Measurements from ENCODE around the gene SDK2.

The SDK2 gene

DNA sequence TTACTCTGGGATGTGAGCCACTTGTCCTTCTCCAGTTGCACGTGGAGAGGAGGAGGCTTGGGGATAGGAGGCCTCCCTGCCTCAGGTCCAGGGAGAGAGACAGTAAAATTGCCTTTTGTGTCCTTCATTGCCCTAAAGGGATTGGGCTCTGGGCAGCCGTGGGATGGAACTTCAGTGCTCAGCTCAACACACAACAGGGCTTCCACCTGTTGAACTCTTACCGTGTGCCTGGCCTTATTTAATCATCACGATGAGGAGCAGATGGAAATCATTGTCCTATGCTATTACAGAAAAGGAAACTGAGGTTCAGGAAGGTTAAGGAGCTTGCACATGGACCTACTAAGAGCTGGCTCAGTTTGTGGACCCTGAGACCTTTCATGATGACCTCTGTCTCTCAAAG lies 240.0 kb downstream of the SDK2 start:
- CTCF ChIA-PET = no interaction called here
- POLR2A ChIA-PET = no interaction called here
- no peak for TF ChIP-seq ARNT (IDR thresholded peaks at IDR 0.05)
- no peak for TF ChIP-seq L3MBTL2 (conservative IDR thresholded peaks at IDR 0.05)
- no peak for TF ChIP-seq FOXM1 (IDR thresholded peaks at IDR 0.05; ENCODE audit: borderline replicate concordance)
- TF ChIP-seq SP1 (IDR thresholded peaks at IDR 0.05) = no peak
- TF ChIP-seq SUZ12 (IDR thresholded peaks at IDR 0.05) = no peak
- TF ChIP-seq TARDBP (IDR thresholded peaks at IDR 0.05) = no peak
- no peak for TF ChIP-seq FOXK2 (IDR thresholded peaks at IDR 0.05)
- TF ChIP-seq LEF1 (IDR thresholded peaks at IDR 0.05; ENCODE audit: borderline replicate concordance) = no peak
- TF ChIP-seq FOXA1 (IDR thresholded peaks at IDR 0.05) = no peak
- TF ChIP-seq CTBP1 (IDR thresholded peaks at IDR 0.05; ENCODE audit: borderline replicate concordance) = no peak
- TF ChIP-seq HDGF (IDR thresholded peaks at IDR 0.05; ENCODE audit: borderline replicate concordance) = no peak
- no peak for TF ChIP-seq BHLHE40 (IDR thresholded peaks at IDR 0.05; ENCODE audit: borderline replicate concordance)
- no peak for TF ChIP-seq ELF4 (IDR thresholded peaks at IDR 0.05)
- no peak for TF ChIP-seq PKNOX1 (IDR thresholded peaks at IDR 0.05)
- TF ChIP-seq NFRKB (IDR thresholded peaks at IDR 0.05) = no peak
- no peak for TF ChIP-seq ZNF384 (IDR thresholded peaks at IDR 0.05)
- DNase-seq (ENCODE audit: extremely low spot score) = no peak

GRCh38 chr17:73402466-73402865 lies 241.8 kb downstream of the SDK2 start:
- ChIA-PET CTCF (no interaction called here), POLR2A (no interaction called here)
- no peak for DNase-seq (ENCODE audit: extremely low spot score)
- TF ChIP-seq ARNT (IDR thresholded peaks at IDR 0.05) = no peak
- TF ChIP-seq L3MBTL2 (conservative IDR thresholded peaks at IDR 0.05) = no peak
- no peak for TF ChIP-seq FOXK2 (IDR thresholded peaks at IDR 0.05)
- no peak for TF ChIP-seq CTBP1 (IDR thresholded peaks at IDR 0.05; ENCODE audit: borderline replicate concordance)
- no peak for TF ChIP-seq SP1 (IDR thresholded peaks at IDR 0.05)
- TF ChIP-seq LEF1 (IDR thresholded peaks at IDR 0.05; ENCODE audit: borderline replicate concordance) = no peak
- TF ChIP-seq TARDBP (IDR thresholded peaks at IDR 0.05) = no peak
- no peak for TF ChIP-seq SUZ12 (IDR thresholded peaks at IDR 0.05)
- no peak for TF ChIP-seq HDGF (IDR thresholded peaks at IDR 0.05; ENCODE audit: borderline replicate concordance)
- no peak for TF ChIP-seq ZNF384 (IDR thresholded peaks at IDR 0.05)
- no peak for TF ChIP-seq FOXM1 (IDR thresholded peaks at IDR 0.05; ENCODE audit: borderline replicate concordance)
- TF ChIP-seq BHLHE40 (IDR thresholded peaks at IDR 0.05; ENCODE audit: borderline replicate concordance) = no peak
- no peak for TF ChIP-seq FOXA1 (IDR thresholded peaks at IDR 0.05)
- no peak for TF ChIP-seq ELF4 (IDR thresholded peaks at IDR 0.05)

- ChIA-PET POLR2A (no interaction called here), CTCF (no interaction called here)
- no peak for TF ChIP-seq BHLHE40 (IDR thresholded peaks at IDR 0.05; ENCODE audit: borderline replicate concordance)
- no peak for TF ChIP-seq PKNOX1 (IDR thresholded peaks at IDR 0.05)
- no peak for TF ChIP-seq FOXK2 (IDR thresholded peaks at IDR 0.05)
- TF ChIP-seq FOXM1 (IDR thresholded peaks at IDR 0.05; ENCODE audit: borderline replicate concordance) = no peak
- no peak for TF ChIP-seq ELF4 (IDR thresholded peaks at IDR 0.05)
- TF ChIP-seq CTBP1 (IDR thresholded peaks at IDR 0.05; ENCODE audit: borderline replicate concordance) = no peak
- no peak for TF ChIP-seq FOXA1 (IDR thresholded peaks at IDR 0.05)
- TF ChIP-seq TARDBP (IDR thresholded peaks at IDR 0.05) = no peak
- no peak for TF ChIP-seq ZNF384 (IDR thresholded peaks at IDR 0.05)
- TF ChIP-seq LEF1 (IDR thresholded peaks at IDR 0.05; ENCODE audit: borderline replicate concordance) = no peak
- TF ChIP-seq L3MBTL2 (conservative IDR thresholded peaks at IDR 0.05) = no peak
- TF ChIP-seq NFRKB (IDR thresholded peaks at IDR 0.05) = no peak
- TF ChIP-seq SUZ12 (IDR thresholded peaks at IDR 0.05) = no peak
- no peak for TF ChIP-seq ARNT (IDR thresholded peaks at IDR 0.05)
- TF ChIP-seq SP1 (IDR thresholded peaks at IDR 0.05) = no peak
- TF ChIP-seq HDGF (IDR thresholded peaks at IDR 0.05; ENCODE audit: borderline replicate concordance) = no peak
- DNase-seq (ENCODE audit: extremely low spot score) = no peak
Observed at GRCh38 chr17:73401911-73402310, 242.3 kb downstream of the SDK2 start.

GRCh38 chr17:73400915-73401545 lies 243.2 kb downstream of the SDK2 start:
- CTCF ChIA-PET = interaction anchor here (0.6 kb wide), 1 partner anchor 701 kb away, joined by 4 read pairs; no protein-coding TSS in a partner anchor
- TF ChIP-seq FOXM1 (IDR thresholded peaks at IDR 0.05; ENCODE audit: borderline replicate concordance) (no peak), TARDBP (IDR thresholded peaks at IDR 0.05) (no peak), CTBP1 (IDR thresholded peaks at IDR 0.05; ENCODE audit: borderline replicate concordance) (no peak), SUZ12 (IDR thresholded peaks at IDR 0.05) (no peak), HDGF (IDR thresholded peaks at IDR 0.05; ENCODE audit: borderline replicate concordance) (no peak), BHLHE40 (IDR thresholded peaks at IDR 0.05; ENCODE audit: borderline replicate concordance) (no peak), FOXA1 (IDR thresholded peaks at IDR 0.05) (no peak), NFRKB (IDR thresholded peaks at IDR 0.05) (no peak), ZNF384 (IDR thresholded peaks at IDR 0.05) (no peak), FOXK2 (IDR thresholded peaks at IDR 0.05) (no peak), SP1 (IDR thresholded peaks at IDR 0.05) (no peak), LEF1 (IDR thresholded peaks at IDR 0.05; ENCODE audit: borderline replicate concordance) (no peak), L3MBTL2 (conservative IDR thresholded peaks at IDR 0.05) (no peak)
- POLR2A ChIA-PET = no interaction called here
- DNase-seq (ENCODE audit: extremely low spot score) = no peak

- ChIA-PET POLR2A (no interaction called here), CTCF (no interaction called here)
- DNase-seq (ENCODE audit: extremely low spot score) = no peak
- TF ChIP-seq FOXM1 (IDR thresholded peaks at IDR 0.05; ENCODE audit: borderline replicate concordance) (no peak), TARDBP (IDR thresholded peaks at IDR 0.05) (no peak), SUZ12 (IDR thresholded peaks at IDR 0.05) (no peak), FOXK2 (IDR thresholded peaks at IDR 0.05) (no peak), PKNOX1 (IDR thresholded peaks at IDR 0.05) (no peak), CTBP1 (IDR thresholded peaks at IDR 0.05; ENCODE audit: borderline replicate concordance) (no peak), ARNT (IDR thresholded peaks at IDR 0.05) (no peak), FOXA1 (IDR thresholded peaks at IDR 0.05) (no peak), BHLHE40 (IDR thresholded peaks at IDR 0.05; ENCODE audit: borderline replicate concordance) (no peak), HDGF (IDR thresholded peaks at IDR 0.05; ENCODE audit: borderline replicate concordance) (no peak), LEF1 (IDR thresholded peaks at IDR 0.05; ENCODE audit: borderline replicate concordance) (no peak), ZNF384 (IDR thresholded peaks at IDR 0.05) (no peak), SP1 (IDR thresholded peaks at IDR 0.05) (no peak), ELF4 (IDR thresholded peaks at IDR 0.05) (no peak), NFRKB (IDR thresholded peaks at IDR 0.05) (no peak), L3MBTL2 (conservative IDR thresholded peaks at IDR 0.05) (no peak)
Observed at GRCh38 chr17:73399056-73399455, 245.2 kb downstream of the SDK2 start.
